Ovary (tissue), 9 donors: Measurements from ENCODE around the gene ADCY10. TPM values are rescaled to one million over a fixed set of nuclear protein-coding genes. Genes with fewer than 3 reads are reported as not detected.

Source experiments
- DNase-seq, 5 donors: peaks; one replicate each; pipeline ENCODE4 v3.0.0-alpha.2; 2019 to 2020
- H3K27ac ChIP-seq, 2 donors: fragments of 200-600 bp; one replicate each; pipeline versions ENCODE4 v1.5.1 to v1.8.0; 2019 to 2022
- H3K27me3 ChIP-seq: fragments of 200-600 bp; one replicate; pipeline ENCODE4 v1.8.0; 2022
- H3K36me3 ChIP-seq: fragments of 200-600 bp; sonication (generic); one replicate; pipeline ENCODE4 v1.5.1; 2019
- H3K4me1 ChIP-seq: one replicate; pipeline ENCODE4 v1.8.1; 2013; ENCODE audit warnings: mild to moderate bottlenecking, moderate library complexity; ENCODE audit not compliant: insufficient read depth
- H3K4me3 ChIP-seq: fragments of 200-600 bp; sonication (generic); one replicate; pipeline ENCODE4 v1.5.1; 2017
- H3K9me3 ChIP-seq, 2 donors: fragments of 200-600 bp in 1 of 2; sonication (generic) in 1 of 2; one replicate each; pipeline versions ENCODE4 v1.5.1 to v1.8.1; 2013 to 2019; ENCODE audit warnings: mild to moderate bottlenecking in 1 of 2, moderate library complexity in 1 of 2
- CTCF ChIP-seq, 3 donors: fragments of 450-650 bp in 2 of 3; fragments of 200-600 bp in 1 of 3; IDR thresholded peaks; one replicate each; pipeline versions ENCODE4 v1.5.1 to v1.8.0; 2016 to 2022; ENCODE audit warnings: antibody characterized with exemption in 3 of 3, mild to moderate bottlenecking in 1 of 3
- EP300 ChIP-seq: sonication (generic); formaldehyde crosslinking; IDR thresholded peaks from one replicate; pipeline ENCODE4 v1.6.1; 2017; ENCODE audit warnings: antibody characterized with exemption
- POLR2A ChIP-seq: fragments of 450-650 bp; IDR thresholded peaks from one replicate; pipeline ENCODE4 v1.6.1; 2017; ENCODE audit warnings: antibody characterized with exemption, mild to moderate bottlenecking, moderate library complexity
- WGBS, 3 donors: extraction: QIAGEN DNeasy Blood & Tissue Kit in 1 of 3; methylation state at CpG; one replicate each; pipeline versions ENCODE4 v1.1.5 to v1.1.7; 2013 to 2017; 5-methylcytosine and 5-hydroxymethylcytosine counted together
- intact Hi-C, 4 donors: fragments of 100-400 bp; cut with DNase I; formaldehyde crosslinking; loops; one replicate each; pipeline versions ENCODE4 v1.11.0 to v1.15.1; 2022 to 2023
- polyA plus RNA-seq, 2 donors: library from polyadenylated mRNA; stranded (reverse); fragments of 200-250 nt in 1 of 2; fragments of 350-450 nt in 1 of 2; fragmentation: Illumina TruSeq in 1 of 2; extraction: RNeasy Lipid Tissue Mini Kit (QIAGEN cat#74804) in 1 of 2; gene quantifications; one replicate each; pipeline ENCODE4 v1.2.3, GENCODE V29; 2013 to 2014
- total RNA-seq, 7 donors: library from RNA; depleted of rRNA in 2 of 7; stranded (reverse); fragments of >200 nt in 2 of 7; fragmentation: NEBNext Ultra II Directional in 3 of 7; extraction: Animal tissue kit (Norgen Biotek cat#: 25700) in 3 of 7; gene quantifications; one replicate each; pipeline versions ENCODE4 v1.1.0 to v1.2.4, GENCODE V29; 2016 to 2023
- donor health status: DM: no; HTN: no; CAD: no; lungs with moderate emphysema.
- donor health status: DM: no; HTN: no; CAD: no.
- donor health status: Bipolar disorder and iron deficiency.
- donor health status: DM: yes; HTN: yes; CAD: no.
- donor health status: DM: no; HTN: no; CAD: no.
- donor health status: DM: yes; HTN: yes; CAD: no.

ADCY10 gene
- total and polyA plus RNA-seq, 9 donors, result 0.05 to 0.23 (median 0.08) TPM; not detected in 3

DNA sequence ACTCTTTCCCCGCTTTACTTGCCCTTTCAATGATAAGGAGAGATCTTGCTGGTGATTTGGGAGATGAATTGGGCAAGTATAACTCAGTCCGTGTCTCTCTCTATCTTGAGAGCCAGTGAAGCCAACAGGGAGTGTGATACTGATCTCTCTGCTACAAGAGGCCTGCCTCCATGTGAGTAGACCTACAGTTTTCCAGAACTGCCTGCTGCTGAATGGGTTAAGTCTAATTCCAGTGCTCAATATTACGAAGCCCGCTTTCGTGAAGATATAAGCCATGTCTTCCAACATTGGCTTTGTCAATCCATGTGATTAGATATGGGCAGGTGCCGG, 92.6 kb downstream of the ADCY10 start:
- peaks cover 2% of the 10 kb centered on the region for H3K4me1 ChIP-seq
- H3K9me3 ChIP-seq, result no peaks in the 10 kb centered on the region
- 81 to 91% (median 82%) methylated on average over 6 of the region's 6 CpGs for WGBS, 3 donors
- DNase-seq, result no peak
- H3K36me3 ChIP-seq, result no peaks in the 10 kb centered on the region
- TF ChIP-seq EP300 (no peak), POLR2A (no peak), CTCF (IDR thresholded peaks at IDR 0.05) (no peak)
- H3K27me3 ChIP-seq, result no peaks in the 10 kb centered on the region
- no peak overlapping the region for H3K4me3 ChIP-seq
- intact Hi-C loops, result no loop called here
- no peak overlapping the region for H3K27ac ChIP-seq

GRCh38 chr1:167820684-167821355, 93.1 kb downstream of the ADCY10 start:
- intact Hi-C loops, result no loop called here
- no peak overlapping the region for H3K4me3 ChIP-seq
- no peaks in the 10 kb centered on the region for H3K27me3 ChIP-seq
- 91 to 92% (median 91%) methylated on average over 12 of the region's 12 CpGs for WGBS, 3 donors
- no peak for DNase-seq
- H3K9me3 ChIP-seq, result no peaks in the 10 kb centered on the region
- peaks cover 2% of the 10 kb centered on the region for H3K4me1 ChIP-seq
- no peak for TF ChIP-seq EP300
- TF ChIP-seq POLR2A, result no peak
- no peak for TF ChIP-seq CTCF (IDR thresholded peaks at IDR 0.05)
- H3K36me3 ChIP-seq, result no peaks in the 10 kb centered on the region
- H3K27ac ChIP-seq, result no peak overlapping the region

GRCh38 chr1:167819849-167820683, 93.9 kb downstream of the ADCY10 start:
- H3K9me3 ChIP-seq, result no peaks in the 10 kb centered on the region

GRCh38 chr1:167815650-167816049, 98.3 kb downstream of the ADCY10 start:
- no peak for DNase-seq
- H3K4me3 ChIP-seq, result no peak overlapping the region
- WGBS, 3 donors, result 88 to 98% (median 94%) methylated on average over 1 of the region's 1 CpG
- H3K27ac ChIP-seq, result no peak overlapping the region
- H3K36me3 ChIP-seq, result no peaks in the 10 kb centered on the region
- TF ChIP-seq CTCF (IDR thresholded peaks at IDR 0.05) (no peak), EP300 (no peak), POLR2A (no peak)
- H3K27me3 ChIP-seq, result no peaks in the 10 kb centered on the region
- intact Hi-C loops, result no loop called here
- H3K4me1 ChIP-seq, result no peaks in the 10 kb centered on the region
- no peaks in the 10 kb centered on the region for H3K9me3 ChIP-seq

More at GRCh38 chr1:167819849-167820683, 93.9 kb downstream of the ADCY10 start:
- H3K4me3 ChIP-seq, result peak overlapping the region; percentile 36
- peaks cover 2% of the 10 kb centered on the region for H3K4me1 ChIP-seq
- H3K36me3 ChIP-seq, result no peaks in the 10 kb centered on the region
- H3K27me3 ChIP-seq, result no peaks in the 10 kb centered on the region
- H3K27ac ChIP-seq, result peak overlapping the region; percentile 14 to 67
- 8 to 10% (median 9%) methylated on average over 35 of the region's 35 CpGs for WGBS, 3 donors
- TF ChIP-seq CTCF (IDR thresholded peaks at IDR 0.05) (no peak), POLR2A (peak; percentile 43)
- peak; percentile 75 to 84 (median 82) for DNase-seq
- intact Hi-C loops, result no loop called here
